B cell (primary cell): ENCODE measurements around the gene SORL1. TPM values are rescaled to one million over a fixed set of nuclear protein-coding genes. Genes with fewer than 3 reads are reported as not detected.

Experiments
- ATAC-seq: fragments of 200-7000 bp; cut with Tn5 transposase; one replicate; pipeline ENCODE4 v1.10.0; 2021; ENCODE audit warnings: low read depth, mild to moderate bottlenecking, moderate number of reproducible peaks, moderate library complexity
- CTCF ChIA-PET: fragments of 350-600 bp; sonication (Branson Sonifier 250); formaldehyde crosslinking; loops from one replicate; lab custom pipeline; 2021; ENCODE audit warnings: antibody characterized with exemption, inconsistent platforms; lab: Charles Lee
- POLR2A ChIA-PET: fragments of 350-600 bp; sonication (Branson Sonifier 250); formaldehyde crosslinking; loops from one replicate; lab custom pipeline; 2021; ENCODE audit warnings: antibody characterized with exemption; lab: Charles Lee
- DNase-seq: peaks from one replicate; pipeline ENCODE4 v3.0.0; 2013
- H2AFZ ChIP-seq: 2 replicates; pipeline ENCODE4 v1.6.1; 2012; ENCODE audit warnings: mild to moderate bottlenecking, low read depth, low read length; ENCODE audit not compliant: insufficient read depth, poor library complexity, severe bottlenecking
- H3K27ac ChIP-seq, 2 donors: 1 replicate in 1 of 2; 2 replicates in 1 of 2; pipeline ENCODE4 v1.5.1; 2012 to 2013; ENCODE audit warnings: low read length in 2 of 2, mild to moderate bottlenecking in 2 of 2, moderate library complexity in 1 of 2
- H3K27me3 ChIP-seq, 4 experiments: fragments of 200-600 bp in 1 of 4; sonication (generic) in 1 of 4; replicated peaks in 1 of 4; 1 replicate in 2 of 4; 2 replicates in 2 of 4; pipeline versions ENCODE4 v1.6.1 to v1.7.0; 2013 to 2016; ENCODE audit warnings: low read length in 3 of 4, mild to moderate bottlenecking in 2 of 4, mixed read lengths in 1 of 4, moderate library complexity in 1 of 4; ENCODE audit not compliant: insufficient read depth in 4 of 4, control insufficient read depth in 3 of 4; ENCODE audit errors: control extremely low read depth in 1 of 4
- H3K36me3 ChIP-seq, 2 experiments: replicated peaks in 1 of 2; 1 replicate in 1 of 2; 2 replicates in 1 of 2; pipeline versions ENCODE4 v1.6.1 to v1.7.1; 2013; ENCODE audit warnings: low read length in 1 of 2; ENCODE audit not compliant: insufficient read depth in 2 of 2, control insufficient read depth in 1 of 2; ENCODE audit errors: control extremely low read depth in 1 of 2, extremely low read depth in 1 of 2
- H3K4me1 ChIP-seq, 2 donors: fragments of 200-600 bp in 1 of 2; sonication (generic) in 1 of 2; 1 replicate in 1 of 2; 2 replicates in 1 of 2; pipeline versions ENCODE4 v1.5.1 to v1.6.1; 2013 to 2017; ENCODE audit warnings: low read length in 2 of 2; ENCODE audit not compliant: control insufficient read depth in 2 of 2, insufficient read depth in 2 of 2
- H3K4me2 ChIP-seq: replicated peaks from 2 replicates; pipeline ENCODE3; 2012; ENCODE audit warnings: mild to moderate bottlenecking, low read depth, low read length; ENCODE audit not compliant: poor library complexity, severe bottlenecking
- H3K4me3 ChIP-seq, 5 experiments: fragments of 200-600 bp in 1 of 5; sonication (generic) in 1 of 5; 1 replicate in 3 of 5; 2 replicates in 2 of 5; pipeline versions ENCODE4 v1.5.1 to v1.7.0; 2011 to 2016; ENCODE audit warnings: low read length in 4 of 5, mild to moderate bottlenecking in 4 of 5, low read depth in 2 of 5, control low read depth in 1 of 5, moderate library complexity in 1 of 5; ENCODE audit not compliant: insufficient read depth in 1 of 5; ENCODE audit errors: control extremely low read depth in 1 of 5, extremely low read depth in 1 of 5
- H3K79me2 ChIP-seq: fragments of 200-600 bp; sonication (generic); one replicate; pipeline ENCODE4 v1.6.0; 2016; ENCODE audit warnings: low read length; ENCODE audit not compliant: control insufficient read depth, insufficient read depth
- H3K9ac ChIP-seq: fragments of 200-600 bp; sonication (generic); 2 replicates; pipeline ENCODE4 v1.6.1; 2017; ENCODE audit warnings: mild to moderate bottlenecking, low read length, moderate library complexity
- H3K9me3 ChIP-seq, 3 donors: one replicate each; pipeline versions ENCODE4 v1.6.1 to v1.7.1; 2013; ENCODE audit warnings: low read length in 2 of 3; ENCODE audit not compliant: control insufficient read depth in 2 of 3, insufficient read depth in 1 of 3; ENCODE audit errors: control extremely low read depth in 1 of 3
- H4K20me1 ChIP-seq: 2 replicates; pipeline ENCODE4 v1.6.0; 2012; ENCODE audit warnings: mild to moderate bottlenecking, low read length; ENCODE audit not compliant: insufficient read depth, control insufficient read depth, poor library complexity, severe bottlenecking
- H3K27ac Mint-ChIP-seq: one replicate; pipeline ENCODE4 v1.8.0; 2021; ENCODE audit warnings: mixed read lengths
- H3K27me3 Mint-ChIP-seq: one replicate; pipeline ENCODE4 v1.8.0; 2021; ENCODE audit warnings: mixed read lengths
- H3K4me1 Mint-ChIP-seq: one replicate; pipeline ENCODE4 v1.8.0; 2021; ENCODE audit warnings: mixed read lengths
- H3K4me3 Mint-ChIP-seq: one replicate; pipeline ENCODE4 v1.8.0; 2021; ENCODE audit warnings: mixed read lengths
- H3K9me3 Mint-ChIP-seq: one replicate; pipeline ENCODE4 v1.8.0; 2022; ENCODE audit warnings: mixed read lengths; ENCODE audit not compliant: insufficient read depth
- EZH2 ChIP-seq: IDR thresholded peaks from 2 replicates; pipeline ENCODE4 v1.6.1; 2012; ENCODE audit warnings: borderline replicate concordance, low read depth, mild to moderate bottlenecking, moderate library complexity, low read length; ENCODE audit not compliant: insufficient read depth, poor library complexity, severe bottlenecking
- WGBS: methylation state at CpG from one replicate; pipeline ENCODE4 v1.1.5; 2013; ENCODE audit warnings: missing lambda C conversion rate; ENCODE audit not compliant: insufficient coverage; 5-methylcytosine and 5-hydroxymethylcytosine counted together
- intact Hi-C: fragments of 100-400 bp; cut with micrococcal nuclease; formaldehyde crosslinking; loops from one replicate; pipeline ENCODE4 v1.10.0; 2022
- polyA plus RNA-seq: library from polyadenylated mRNA; depleted of rRNA; stranded (reverse); fragments of >200 nt; gene quantifications from 2 replicates; pipeline ENCODE4 v1.2.3, GENCODE V29; 2012
- total RNA-seq, 2 donors: library from RNA; stranded (reverse); fragments of 120-200 nt in 1 of 2; gene quantifications; 1 replicate in 1 of 2; 2 replicates in 1 of 2; pipeline versions ENCODE4 v1.2.3 to v1.2.4, GENCODE V29; 2013 to 2022
- TF ChIP-seq, protein P1 (sequence below): fragments of 200-600 bp; IDR thresholded peaks from one replicate; pipeline ENCODE4 v1.8.0; 2022; ENCODE audit warnings: antibody characterized with exemption, mild to moderate bottlenecking

SORL1 gene
- total and polyA plus RNA-seq, 2 donors (not counting 1 experiment from before 2014, with no cell fraction given): 13.0 to 396 TPM

DNA sequence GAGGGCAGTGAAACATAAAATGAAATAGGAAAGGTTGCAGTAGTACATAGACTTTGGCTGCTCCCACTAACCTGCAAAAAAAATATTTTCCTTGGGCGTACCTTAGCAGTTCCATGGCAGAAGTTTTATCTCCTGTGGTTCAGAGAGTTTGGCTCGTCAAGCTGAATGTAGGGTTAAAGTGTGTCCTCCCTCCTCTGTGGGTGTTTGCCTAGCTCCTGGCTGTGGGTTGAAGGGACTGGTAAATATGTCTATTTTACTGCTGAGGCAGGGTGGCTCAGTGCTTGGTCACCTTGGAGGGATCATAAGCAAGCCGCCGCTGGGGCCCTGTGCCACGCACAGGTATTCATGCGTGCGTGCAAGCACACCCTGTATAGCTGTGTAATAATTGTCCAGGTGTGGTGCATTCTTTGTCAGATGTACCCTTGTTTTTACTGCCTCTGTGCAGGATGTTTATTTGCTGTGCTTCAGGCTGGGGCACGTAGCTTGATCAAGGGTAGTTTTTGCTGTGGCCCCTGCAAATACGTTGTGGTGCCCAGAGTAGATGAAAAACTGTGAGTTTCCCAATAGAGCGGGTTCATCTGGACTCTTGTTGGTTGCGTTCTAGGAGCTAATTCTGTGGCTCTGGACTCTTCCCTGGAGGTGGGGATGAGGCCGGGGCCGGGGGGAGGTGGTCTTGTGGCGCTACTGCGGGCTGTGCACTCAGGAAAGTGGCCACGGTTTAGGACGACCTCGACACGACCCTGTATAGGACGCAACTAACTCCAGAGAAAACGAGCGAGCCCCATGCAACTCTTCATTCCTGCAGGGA is 732 bp upstream of the SORL1 start:
- DNase-seq: peak; percentile 43
- peak overlapping the region; percentile 96 for H3K4me3 Mint-ChIP-seq
- 15% methylated on average over 21 of the region's 22 CpGs for WGBS
- intact Hi-C loops: loop anchor here (2.0 kb wide), 1 partner anchor 133 kb away; no protein-coding TSS in a partner anchor
- Histone ChIP-seq H3K4me3 (peak overlapping the region; percentile 60 to 82 (median 65)), H3K79me2 (peaks cover 52% of the 10 kb centered on the region), H3K4me2 (peak overlapping the region; percentile 82), H3K9ac (peak overlapping the region; percentile 76), H3K4me1 (peaks cover 75 to 77% of the 10 kb centered on the region in 2 donors), H4K20me1 (no peaks in the 10 kb centered on the region), H2AFZ (peak overlapping the region; percentile 73), H3K27me3 (peaks cover 0 to 4% (median 0%) of the 10 kb centered on the region in 4 experiments), H3K27ac (peak overlapping the region; percentile 50 to 61), H3K36me3 (no peaks in the 10 kb centered on the region), H3K9me3 (peaks cover 0 to 3% (median 0%) of the 10 kb centered on the region in 3 donors)
- H3K9me3 Mint-ChIP-seq: no peaks in the 10 kb centered on the region
- TF ChIP-seq, protein P1, sequence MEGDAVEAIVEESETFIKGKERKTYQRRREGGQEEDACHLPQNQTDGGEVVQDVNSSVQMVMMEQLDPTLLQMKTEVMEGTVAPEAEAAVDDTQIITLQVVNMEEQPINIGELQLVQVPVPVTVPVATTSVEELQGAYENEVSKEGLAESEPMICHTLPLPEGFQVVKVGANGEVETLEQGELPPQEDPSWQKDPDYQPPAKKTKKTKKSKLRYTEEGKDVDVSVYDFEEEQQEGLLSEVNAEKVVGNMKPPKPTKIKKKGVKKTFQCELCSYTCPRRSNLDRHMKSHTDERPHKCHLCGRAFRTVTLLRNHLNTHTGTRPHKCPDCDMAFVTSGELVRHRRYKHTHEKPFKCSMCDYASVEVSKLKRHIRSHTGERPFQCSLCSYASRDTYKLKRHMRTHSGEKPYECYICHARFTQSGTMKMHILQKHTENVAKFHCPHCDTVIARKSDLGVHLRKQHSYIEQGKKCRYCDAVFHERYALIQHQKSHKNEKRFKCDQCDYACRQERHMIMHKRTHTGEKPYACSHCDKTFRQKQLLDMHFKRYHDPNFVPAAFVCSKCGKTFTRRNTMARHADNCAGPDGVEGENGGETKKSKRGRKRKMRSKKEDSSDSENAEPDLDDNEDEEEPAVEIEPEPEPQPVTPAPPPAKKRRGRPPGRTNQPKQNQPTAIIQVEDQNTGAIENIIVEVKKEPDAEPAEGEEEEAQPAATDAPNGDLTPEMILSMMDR: no peak
- no peak for TF ChIP-seq EZH2
- H3K27ac Mint-ChIP-seq: peak overlapping the region; percentile 54
- H3K27me3 Mint-ChIP-seq: no peaks in the 10 kb centered on the region
- ChIA-PET CTCF (interaction anchor here (0.6 to 4.7 kb wide), 18 partner anchors 8 to 159 kb away, joined by 3 to 42 read pairs (median 4); partner anchors contain the start of gene SC5D), POLR2A (interaction anchor here (0.6 to 7.1 kb wide), 7 partner anchors 10 to 139 kb away, joined by 3 to 46 read pairs (median 4); no protein-coding TSS in a partner anchor)
- ATAC-seq: no peak
- H3K4me1 Mint-ChIP-seq: peaks cover 88% of the 10 kb centered on the region
